GM12872 (cell line): Measurements from ENCODE around the gene EYA4.

ENCODE experiments used
- TF ChIP-seq, protein P1 (sequence below): IDR thresholded peaks from 3 replicates; pipeline ENCODE4 v1.5.1; 2011; ENCODE audit warnings: low read depth, mild to moderate bottlenecking, low read length, moderate library complexity; ENCODE audit not compliant: insufficient read depth

EYA4 gene

DNA sequence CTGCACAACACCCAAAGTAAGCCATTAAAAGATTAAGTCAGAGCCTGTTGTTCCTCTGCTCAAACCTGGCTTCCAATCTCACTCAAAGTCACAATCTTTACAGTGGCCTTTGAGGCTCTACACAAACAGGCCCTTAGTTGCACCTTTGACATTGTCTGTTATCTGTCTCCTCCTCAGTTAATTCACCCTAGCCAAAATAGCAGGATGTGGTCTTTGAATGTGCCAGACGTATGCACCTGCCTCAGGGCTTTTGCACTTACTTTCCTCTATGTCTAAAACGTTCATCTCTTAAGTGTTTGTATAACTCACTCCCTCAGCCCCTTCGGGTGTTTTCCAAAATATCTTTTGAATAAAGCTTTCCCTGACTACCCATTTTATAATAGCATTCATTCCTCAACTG lies 107.7 kb downstream of the EYA4 start:
- TF ChIP-seq, protein P1, sequence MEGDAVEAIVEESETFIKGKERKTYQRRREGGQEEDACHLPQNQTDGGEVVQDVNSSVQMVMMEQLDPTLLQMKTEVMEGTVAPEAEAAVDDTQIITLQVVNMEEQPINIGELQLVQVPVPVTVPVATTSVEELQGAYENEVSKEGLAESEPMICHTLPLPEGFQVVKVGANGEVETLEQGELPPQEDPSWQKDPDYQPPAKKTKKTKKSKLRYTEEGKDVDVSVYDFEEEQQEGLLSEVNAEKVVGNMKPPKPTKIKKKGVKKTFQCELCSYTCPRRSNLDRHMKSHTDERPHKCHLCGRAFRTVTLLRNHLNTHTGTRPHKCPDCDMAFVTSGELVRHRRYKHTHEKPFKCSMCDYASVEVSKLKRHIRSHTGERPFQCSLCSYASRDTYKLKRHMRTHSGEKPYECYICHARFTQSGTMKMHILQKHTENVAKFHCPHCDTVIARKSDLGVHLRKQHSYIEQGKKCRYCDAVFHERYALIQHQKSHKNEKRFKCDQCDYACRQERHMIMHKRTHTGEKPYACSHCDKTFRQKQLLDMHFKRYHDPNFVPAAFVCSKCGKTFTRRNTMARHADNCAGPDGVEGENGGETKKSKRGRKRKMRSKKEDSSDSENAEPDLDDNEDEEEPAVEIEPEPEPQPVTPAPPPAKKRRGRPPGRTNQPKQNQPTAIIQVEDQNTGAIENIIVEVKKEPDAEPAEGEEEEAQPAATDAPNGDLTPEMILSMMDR, result no peak

DNA sequence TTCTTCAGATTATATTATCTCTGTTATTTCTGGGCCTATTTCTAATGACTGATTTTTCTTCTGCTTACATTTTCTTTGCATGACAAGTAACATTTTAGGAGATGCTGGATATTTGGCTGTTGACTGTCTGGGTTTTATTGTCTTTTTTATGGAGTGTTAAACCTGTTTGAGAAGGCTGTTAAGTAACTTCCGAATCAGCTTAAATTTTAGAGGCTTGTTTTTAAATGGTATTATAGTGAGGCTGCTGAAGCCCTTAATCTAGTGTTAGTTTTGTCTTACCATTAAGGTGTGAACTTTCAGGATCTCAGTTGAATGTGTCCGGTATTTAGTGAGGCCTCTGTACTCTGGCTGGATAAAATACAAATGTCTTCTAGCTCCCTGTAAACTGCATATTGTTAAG lies 109.8 kb downstream of the EYA4 start:
- TF ChIP-seq, protein P1, result no peak

DNA sequence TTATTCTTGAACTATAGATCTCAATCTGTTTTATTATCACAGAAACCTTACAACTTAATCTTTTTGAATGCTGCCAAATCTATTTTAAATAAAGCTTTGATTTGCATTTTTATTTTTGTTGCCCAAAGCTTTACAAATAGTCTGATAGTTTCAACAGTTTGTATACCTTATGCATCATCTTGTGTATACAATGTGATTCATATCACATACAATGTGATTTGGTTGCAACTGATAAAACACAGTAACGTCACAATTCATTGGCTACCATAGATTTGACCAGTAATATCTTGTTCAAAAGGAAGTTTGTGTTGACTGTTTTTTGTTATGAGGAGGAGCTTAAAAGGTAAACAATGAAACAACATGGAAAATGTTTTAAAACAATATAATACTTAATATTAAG lies 110.9 kb downstream of the EYA4 start:
- TF ChIP-seq, protein P1, result no peak

GRCh38 chr6:133353061-133353460 lies 111.9 kb downstream of the EYA4 start:
- TF ChIP-seq, protein P1, result no peak

- TF ChIP-seq, protein P1, result no peak
Observed at GRCh38 chr6:133355922-133356321, 114.8 kb downstream of the EYA4 start.

DNA sequence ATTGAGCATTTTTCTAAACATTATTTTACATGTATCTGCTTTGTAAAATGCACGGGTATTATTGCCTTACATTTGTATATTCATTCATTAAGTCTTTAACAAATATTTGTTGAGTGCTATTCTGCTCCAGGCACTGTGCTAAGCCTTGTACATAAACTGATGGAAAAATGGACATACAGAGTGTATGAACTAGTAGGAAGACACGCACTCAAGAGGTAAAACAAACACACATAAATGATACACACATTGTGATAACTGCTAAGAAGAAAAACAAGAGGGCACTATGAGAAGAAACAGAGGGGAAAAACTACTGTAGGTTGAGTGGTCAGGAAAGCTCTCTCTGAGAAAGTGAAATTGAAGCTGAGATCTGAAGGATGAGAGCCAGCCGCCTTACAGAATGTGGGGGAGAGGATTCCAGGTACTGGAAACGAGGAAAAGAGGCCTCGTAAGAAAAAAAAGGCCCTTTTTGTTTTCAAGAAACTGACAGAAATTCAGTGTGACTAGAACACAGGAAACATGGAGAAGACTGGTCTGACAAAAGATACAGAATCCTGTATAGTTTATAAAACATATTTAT lies 117.5 kb downstream of the EYA4 start:
- TF ChIP-seq, protein P1, result no peak

DNA sequence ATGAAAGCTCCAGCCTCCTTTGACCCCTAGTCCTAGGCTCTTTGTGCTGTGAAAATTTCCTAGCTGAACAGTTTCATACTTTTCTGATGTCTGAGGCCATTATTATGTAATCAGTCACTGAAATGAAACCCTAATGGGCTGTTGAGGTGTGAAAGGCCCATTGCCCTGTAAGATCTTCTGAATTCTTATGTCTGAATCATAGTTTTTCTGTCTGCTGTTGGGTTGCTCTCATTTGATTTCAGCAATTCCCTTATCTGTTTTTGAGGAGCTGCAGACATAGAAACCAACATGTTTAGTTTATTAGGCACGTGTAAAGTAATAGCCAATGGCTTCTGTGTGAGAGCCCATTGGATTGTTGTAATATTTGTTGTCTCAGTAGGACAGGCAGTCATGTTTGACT lies 118.1 kb downstream of the EYA4 start:
- TF ChIP-seq, protein P1, result no peak
